ENCODE results near the gene PKD2.
A peak's percentile ranks its signal among the peaks of the same experiment; 100 is the strongest.

Gene PKD2

DNA sequence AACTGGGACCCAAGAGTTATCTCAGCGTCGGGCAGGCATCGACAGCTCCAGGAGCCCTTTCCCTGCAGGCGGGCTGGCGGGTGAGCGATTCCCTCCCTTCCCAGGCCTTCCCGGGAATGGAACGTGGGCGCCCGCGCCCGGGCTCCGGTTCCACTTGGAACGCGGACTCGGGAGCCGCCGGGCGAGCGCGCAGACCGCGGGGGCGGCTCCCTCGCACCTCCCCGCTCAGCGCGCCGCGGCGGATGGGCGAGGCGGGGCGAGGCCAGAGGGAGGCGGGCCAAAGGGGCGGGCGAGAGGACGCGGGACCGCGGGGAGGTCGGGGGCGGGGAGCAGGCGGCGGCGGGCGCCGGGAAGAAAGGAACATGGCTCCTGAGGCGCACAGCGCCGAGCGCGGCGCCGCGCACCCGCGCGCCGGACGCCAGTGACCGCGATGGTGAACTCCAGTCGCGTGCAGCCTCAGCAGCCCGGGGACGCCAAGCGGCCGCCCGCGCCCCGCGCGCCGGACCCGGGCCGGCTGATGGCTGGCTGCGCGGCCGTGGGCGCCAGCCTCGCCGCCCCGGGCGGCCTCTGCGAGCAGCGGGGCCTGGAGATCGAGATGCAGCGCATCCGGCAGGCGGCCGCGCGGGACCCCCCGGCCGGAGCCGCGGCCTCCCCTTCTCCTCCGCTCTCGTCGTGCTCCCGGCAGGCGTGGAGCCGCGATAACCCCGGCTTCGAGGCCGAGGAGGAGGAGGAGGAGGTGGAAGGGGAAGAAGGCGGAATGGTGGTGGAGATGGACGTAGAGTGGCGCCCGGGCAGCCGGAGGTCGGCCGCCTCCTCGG lies at the start of gene PKD2:
Gene PKD2 (plus strand): TSS at position 332 of the 818 bp plus-strand sequence. CDS start 99 bp downstream, at position 431.
- TF ChIP-seq, protein P1, sequence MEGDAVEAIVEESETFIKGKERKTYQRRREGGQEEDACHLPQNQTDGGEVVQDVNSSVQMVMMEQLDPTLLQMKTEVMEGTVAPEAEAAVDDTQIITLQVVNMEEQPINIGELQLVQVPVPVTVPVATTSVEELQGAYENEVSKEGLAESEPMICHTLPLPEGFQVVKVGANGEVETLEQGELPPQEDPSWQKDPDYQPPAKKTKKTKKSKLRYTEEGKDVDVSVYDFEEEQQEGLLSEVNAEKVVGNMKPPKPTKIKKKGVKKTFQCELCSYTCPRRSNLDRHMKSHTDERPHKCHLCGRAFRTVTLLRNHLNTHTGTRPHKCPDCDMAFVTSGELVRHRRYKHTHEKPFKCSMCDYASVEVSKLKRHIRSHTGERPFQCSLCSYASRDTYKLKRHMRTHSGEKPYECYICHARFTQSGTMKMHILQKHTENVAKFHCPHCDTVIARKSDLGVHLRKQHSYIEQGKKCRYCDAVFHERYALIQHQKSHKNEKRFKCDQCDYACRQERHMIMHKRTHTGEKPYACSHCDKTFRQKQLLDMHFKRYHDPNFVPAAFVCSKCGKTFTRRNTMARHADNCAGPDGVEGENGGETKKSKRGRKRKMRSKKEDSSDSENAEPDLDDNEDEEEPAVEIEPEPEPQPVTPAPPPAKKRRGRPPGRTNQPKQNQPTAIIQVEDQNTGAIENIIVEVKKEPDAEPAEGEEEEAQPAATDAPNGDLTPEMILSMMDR (conservative IDR thresholded peaks at IDR 0.05; ENCODE audit: low read depth), result no peak
- H3K27ac ChIP-seq, result peak within 1 kb of the TSS; percentile 81
- peak; percentile 76 for DNase-seq (ENCODE audit: low spot score)
- POLR2A ChIA-PET (ENCODE audit: low non-redundant PET), result no interaction called here
- CTCF ChIA-PET, result interaction anchor here (0.6 kb wide), 1 partner anchor 50 kb away, joined by 3 read pairs; no protein-coding TSS in a partner anchor

DNA sequence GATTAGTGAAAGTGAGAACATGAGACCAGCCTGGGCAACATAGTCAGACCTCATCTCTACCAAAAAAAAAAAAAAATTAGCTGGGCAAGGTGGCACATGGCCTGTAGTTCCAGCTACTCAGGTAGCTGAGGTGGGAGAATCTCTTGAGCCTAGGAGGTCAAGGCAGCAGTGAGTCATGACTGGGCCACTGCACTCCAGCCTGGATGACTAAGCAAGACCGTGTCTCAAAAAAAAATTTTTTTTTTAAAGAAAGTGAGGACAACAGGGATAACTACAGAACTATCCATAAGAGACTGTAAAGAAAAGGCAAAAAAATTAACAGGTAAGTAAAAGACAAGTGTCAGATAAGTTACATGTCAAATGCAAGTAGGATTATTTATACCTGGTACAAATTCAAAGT lies 45.4 kb upstream of the PKD2 start:
- TF ChIP-seq, protein P1 (conservative IDR thresholded peaks at IDR 0.05; ENCODE audit: low read depth), result no peak
- no peak overlapping the region for H3K27ac ChIP-seq
- POLR2A ChIA-PET (ENCODE audit: low non-redundant PET), result no interaction called here
- CTCF ChIA-PET, result interaction anchor here (0.6 kb wide), 2 partner anchors 11 to 1921 kb away, joined by 3 to 6 read pairs; no protein-coding TSS in a partner anchor
- DNase-seq (ENCODE audit: low spot score), result no peak

DNA sequence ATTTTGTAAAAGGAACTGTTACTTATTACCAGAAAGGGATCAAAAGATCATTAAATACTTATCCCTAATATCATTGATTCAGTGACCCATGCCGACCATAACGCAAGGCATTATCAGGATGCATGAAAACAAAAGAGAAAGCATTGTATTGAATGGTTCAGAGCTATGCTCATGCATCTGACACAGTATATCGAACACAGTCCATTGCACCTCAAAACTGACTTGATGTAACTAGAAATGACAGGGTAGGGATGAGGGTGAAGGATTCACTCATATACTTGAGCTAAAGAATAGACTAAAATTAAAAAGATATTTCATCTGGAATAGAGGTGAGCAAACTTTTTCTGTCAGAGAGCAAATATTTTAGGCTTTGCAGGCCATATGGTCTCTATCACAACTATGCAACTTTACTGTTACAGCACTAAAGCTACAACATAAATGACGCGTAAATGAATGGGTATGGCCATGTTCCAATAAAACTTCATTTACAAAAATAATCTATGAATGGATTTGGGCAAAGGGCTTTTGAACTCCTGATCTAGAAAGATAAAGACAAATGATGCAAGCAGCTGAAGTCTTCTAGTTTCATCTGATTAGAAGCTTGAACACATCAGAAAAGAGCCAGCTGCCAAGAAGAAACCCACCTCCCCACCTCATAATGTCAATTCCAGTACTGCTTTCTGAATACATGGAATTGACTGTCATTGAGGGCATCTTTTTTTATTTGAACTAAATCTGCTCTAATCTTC lies 44.9 kb upstream of the PKD2 start:
- ChIA-PET CTCF (interaction anchor here (0.5 to 1.3 kb wide), 3 partner anchors 11 to 71 kb away, joined by 3 to 10 read pairs (median 3); no protein-coding TSS in a partner anchor), POLR2A (ENCODE audit: low non-redundant PET) (no interaction called here)
- TF ChIP-seq, protein P1 (conservative IDR thresholded peaks at IDR 0.05; ENCODE audit: low read depth), result no peak
- H3K27ac ChIP-seq, result no peak overlapping the region
- no peak for DNase-seq (ENCODE audit: low spot score)

DNA sequence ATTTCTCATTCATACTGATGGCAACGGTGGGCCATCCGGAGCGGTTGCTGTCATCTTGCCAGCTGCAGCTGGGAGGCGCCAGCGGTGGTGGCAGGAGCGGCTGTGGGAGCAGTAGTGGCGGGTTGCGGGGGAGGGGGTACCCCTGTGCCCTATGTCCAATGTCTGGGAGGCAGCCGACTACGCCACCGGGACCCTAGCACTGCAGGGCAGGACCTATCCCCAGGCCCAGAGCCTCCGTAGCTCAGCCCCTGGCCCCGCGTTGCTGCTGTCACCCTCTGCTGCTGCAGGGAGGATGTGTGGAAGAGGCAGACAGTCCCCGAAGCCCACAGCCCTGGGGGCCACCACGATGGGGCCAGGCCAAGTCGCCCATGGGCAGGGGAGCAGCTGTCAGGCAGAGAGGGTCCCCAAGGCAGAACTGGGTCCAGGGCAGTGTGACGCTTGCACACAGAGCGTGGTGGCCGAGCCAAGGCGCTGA lies 41.9 kb upstream of the PKD2 start:
- no peak for DNase-seq (ENCODE audit: low spot score)
- CTCF ChIA-PET, result interaction anchor here (0.6 kb wide), 1 partner anchor 829 kb away, joined by 3 read pairs; no protein-coding TSS in a partner anchor

DNA sequence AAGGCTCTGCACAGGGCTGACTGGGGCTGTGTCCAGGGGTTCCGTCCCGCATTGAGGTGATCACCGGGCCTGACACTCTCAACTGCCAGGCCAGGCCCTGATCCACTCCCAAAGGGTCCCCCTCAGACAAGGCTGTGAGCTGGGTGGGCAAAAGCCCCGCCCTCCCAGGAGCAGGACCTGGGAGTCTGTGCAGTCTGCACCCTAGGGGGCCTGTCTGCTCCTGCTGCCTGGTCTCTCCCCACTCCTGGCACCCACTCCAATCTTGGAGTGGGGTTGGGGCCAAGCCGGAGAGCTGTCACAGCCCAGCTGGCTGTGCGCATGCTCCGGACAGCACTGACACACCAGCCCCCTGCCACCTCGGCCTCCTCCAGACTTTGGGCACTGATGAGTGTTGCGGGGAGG lies 41.3 kb upstream of the PKD2 start:
- CTCF ChIA-PET, result interaction anchor here (0.6 kb wide), 1 partner anchor 829 kb away, joined by 3 read pairs; no protein-coding TSS in a partner anchor
- POLR2A ChIA-PET (ENCODE audit: low non-redundant PET), result no interaction called here

More for the DNA sequence above, 41.9 kb upstream of the PKD2 start:
- no peak overlapping the region for H3K27ac ChIP-seq
- POLR2A ChIA-PET (ENCODE audit: low non-redundant PET), result no interaction called here
- TF ChIP-seq, protein P1 (conservative IDR thresholded peaks at IDR 0.05; ENCODE audit: low read depth), result no peak

More for the DNA sequence above, 41.3 kb upstream of the PKD2 start:
- H3K27ac ChIP-seq, result no peak overlapping the region
- TF ChIP-seq, protein P1 (conservative IDR thresholded peaks at IDR 0.05; ENCODE audit: low read depth), result no peak
- no peak for DNase-seq (ENCODE audit: low spot score)

Data from RWPE1 (cell line).